Skeletal muscle satellite cell (primary cell): ENCODE measurements around the gene PRDM2.
A peak's percentile ranks its signal among the peaks of the same experiment; 100 is the strongest.

Source experiments
- H3K27me3 ChIP-seq: 2 replicates; pipeline ENCODE4 v1.7.0; 2013; ENCODE audit warnings: low read length; ENCODE audit not compliant: control insufficient read depth, insufficient read depth
- H3K36me3 ChIP-seq: 2 replicates; pipeline ENCODE4 v1.7.0; 2013; ENCODE audit warnings: mild to moderate bottlenecking, control low read depth, low read length; ENCODE audit not compliant: insufficient read depth
- H3K4me1 ChIP-seq: 2 replicates; pipeline ENCODE4 v1.7.0; 2013; ENCODE audit warnings: low read length; ENCODE audit not compliant: control insufficient read depth, insufficient read depth
- H3K4me2 ChIP-seq: 2 replicates; pipeline ENCODE4 v1.7.0; 2013; ENCODE audit warnings: mild to moderate bottlenecking, low read length
- H3K4me3 ChIP-seq: 2 replicates; pipeline ENCODE4 v1.7.0; 2013; ENCODE audit warnings: low read length
- H3K9ac ChIP-seq: 2 replicates; pipeline ENCODE4 v1.7.0; 2013; ENCODE audit warnings: mild to moderate bottlenecking, low read depth, low read length, moderate library complexity
- H3K9me3 ChIP-seq: replicated peaks from 2 replicates; pipeline ENCODE4 v1.7.0; 2013; ENCODE audit warnings: mild to moderate bottlenecking, control low read depth, low read length

Gene PRDM2

GRCh38 chr1:13759072-13759471 is 59.1 kb downstream of the PRDM2 start:
- Histone ChIP-seq H3K4me1 (peaks cover 46% of the 10 kb centered on the region), H3K36me3 (peaks cover 8% of the 10 kb centered on the region), H3K4me2 (no peak overlapping the region), H3K9ac (no peak overlapping the region), H3K9me3 (no peaks in the 10 kb centered on the region), H3K4me3 (no peak overlapping the region), H3K27me3 (no peaks in the 10 kb centered on the region)

DNA sequence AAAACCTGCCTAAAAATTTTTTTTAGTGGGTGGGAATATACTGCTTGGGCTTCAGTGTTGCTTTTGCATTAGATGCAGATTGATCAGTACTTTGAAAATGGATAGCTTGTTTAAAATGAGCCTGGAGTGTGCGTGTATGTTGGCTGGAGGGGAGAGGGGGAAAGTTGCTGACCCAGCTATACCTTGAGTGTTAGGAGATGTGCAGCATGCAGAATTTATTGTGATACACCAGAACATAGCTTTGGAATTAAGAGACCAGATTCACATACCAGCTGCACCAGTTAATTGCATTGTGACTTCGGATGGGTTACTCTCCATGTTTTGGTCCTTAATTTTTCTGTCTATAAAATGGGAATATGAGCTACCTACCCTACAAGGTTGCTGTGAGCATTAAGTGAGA is 60.4 kb downstream of the PRDM2 start:
- no peak overlapping the region for H3K4me3 ChIP-seq
- H3K36me3 ChIP-seq = peaks cover 2% of the 10 kb centered on the region
- no peaks in the 10 kb centered on the region for H3K9me3 ChIP-seq
- H3K27me3 ChIP-seq = no peaks in the 10 kb centered on the region
- no peak overlapping the region for H3K4me2 ChIP-seq
- peaks cover 47% of the 10 kb centered on the region for H3K4me1 ChIP-seq
- no peak overlapping the region for H3K9ac ChIP-seq

- no peaks in the 10 kb centered on the region for H3K27me3 ChIP-seq
- H3K36me3 ChIP-seq = peaks cover 2% of the 10 kb centered on the region
- H3K9ac ChIP-seq = no peak overlapping the region
- peaks cover 52% of the 10 kb centered on the region for H3K4me1 ChIP-seq
- H3K9me3 ChIP-seq = no peaks in the 10 kb centered on the region
- no peak overlapping the region for H3K4me3 ChIP-seq
- H3K4me2 ChIP-seq = no peak overlapping the region
Observed at GRCh38 chr1:13760921-13761320, 60.9 kb downstream of the PRDM2 start.

GRCh38 chr1:13761883-13762282 is 61.9 kb downstream of the PRDM2 start:
- no peak overlapping the region for H3K4me2 ChIP-seq
- no peaks in the 10 kb centered on the region for H3K9me3 ChIP-seq
- peaks cover 55% of the 10 kb centered on the region for H3K4me1 ChIP-seq
- no peaks in the 10 kb centered on the region for H3K27me3 ChIP-seq
- H3K4me3 ChIP-seq = no peak overlapping the region
- H3K36me3 ChIP-seq = peaks cover 2% of the 10 kb centered on the region
- H3K9ac ChIP-seq = no peak overlapping the region

DNA sequence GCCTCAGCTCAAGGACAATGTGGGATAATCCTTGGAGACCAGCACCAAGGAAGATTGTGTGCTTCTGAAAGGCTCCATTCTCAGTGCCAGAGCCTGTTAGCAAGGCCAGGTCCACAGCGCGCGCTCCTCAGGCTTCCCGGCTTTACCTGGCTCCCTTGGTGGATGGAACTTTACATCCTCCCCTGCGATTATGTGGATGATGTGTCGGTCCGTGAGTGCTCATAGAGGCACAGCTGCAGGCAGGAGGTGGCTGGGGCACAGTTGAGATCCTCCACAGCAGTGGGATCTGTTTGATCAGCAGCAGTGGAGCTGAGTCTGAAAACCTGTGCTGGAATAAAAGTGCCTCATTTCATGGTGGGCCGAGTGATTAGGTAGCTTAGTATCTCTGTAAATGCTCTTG is 62.7 kb downstream of the PRDM2 start:
- Histone ChIP-seq H3K4me1 (peaks cover 53% of the 10 kb centered on the region), H3K9ac (no peak overlapping the region), H3K4me2 (no peak overlapping the region), H3K4me3 (no peak overlapping the region), H3K36me3 (peaks cover 5% of the 10 kb centered on the region), H3K27me3 (no peaks in the 10 kb centered on the region), H3K9me3 (no peaks in the 10 kb centered on the region)

- Histone ChIP-seq H3K4me3 (no peak overlapping the region), H3K4me1 (peaks cover 50% of the 10 kb centered on the region), H3K9ac (no peak overlapping the region), H3K27me3 (no peaks in the 10 kb centered on the region), H3K9me3 (no peaks in the 10 kb centered on the region), H3K4me2 (no peak overlapping the region), H3K36me3 (peaks cover 6% of the 10 kb centered on the region)
Observed at GRCh38 chr1:13763222-13763621, 63.2 kb downstream of the PRDM2 start.

- Histone ChIP-seq H3K4me3 (no peak overlapping the region), H3K9me3 (no peaks in the 10 kb centered on the region), H3K36me3 (peaks cover 6% of the 10 kb centered on the region), H3K4me2 (peak overlapping the region; percentile 63), H3K9ac (no peak overlapping the region), H3K27me3 (no peaks in the 10 kb centered on the region), H3K4me1 (peaks cover 50% of the 10 kb centered on the region)
Observed at GRCh38 chr1:13763991-13764390, 64.0 kb downstream of the PRDM2 start.

GRCh38 chr1:13764588-13765332 is 64.8 kb downstream of the PRDM2 start:
- H3K27me3 ChIP-seq = no peaks in the 10 kb centered on the region
- peak overlapping the region; percentile 63 for H3K4me2 ChIP-seq
- peaks cover 6% of the 10 kb centered on the region for H3K36me3 ChIP-seq
- H3K9ac ChIP-seq = no peak overlapping the region
- H3K9me3 ChIP-seq = no peaks in the 10 kb centered on the region
- peak overlapping the region; percentile 22 for H3K4me3 ChIP-seq
- peaks cover 50% of the 10 kb centered on the region for H3K4me1 ChIP-seq

DNA sequence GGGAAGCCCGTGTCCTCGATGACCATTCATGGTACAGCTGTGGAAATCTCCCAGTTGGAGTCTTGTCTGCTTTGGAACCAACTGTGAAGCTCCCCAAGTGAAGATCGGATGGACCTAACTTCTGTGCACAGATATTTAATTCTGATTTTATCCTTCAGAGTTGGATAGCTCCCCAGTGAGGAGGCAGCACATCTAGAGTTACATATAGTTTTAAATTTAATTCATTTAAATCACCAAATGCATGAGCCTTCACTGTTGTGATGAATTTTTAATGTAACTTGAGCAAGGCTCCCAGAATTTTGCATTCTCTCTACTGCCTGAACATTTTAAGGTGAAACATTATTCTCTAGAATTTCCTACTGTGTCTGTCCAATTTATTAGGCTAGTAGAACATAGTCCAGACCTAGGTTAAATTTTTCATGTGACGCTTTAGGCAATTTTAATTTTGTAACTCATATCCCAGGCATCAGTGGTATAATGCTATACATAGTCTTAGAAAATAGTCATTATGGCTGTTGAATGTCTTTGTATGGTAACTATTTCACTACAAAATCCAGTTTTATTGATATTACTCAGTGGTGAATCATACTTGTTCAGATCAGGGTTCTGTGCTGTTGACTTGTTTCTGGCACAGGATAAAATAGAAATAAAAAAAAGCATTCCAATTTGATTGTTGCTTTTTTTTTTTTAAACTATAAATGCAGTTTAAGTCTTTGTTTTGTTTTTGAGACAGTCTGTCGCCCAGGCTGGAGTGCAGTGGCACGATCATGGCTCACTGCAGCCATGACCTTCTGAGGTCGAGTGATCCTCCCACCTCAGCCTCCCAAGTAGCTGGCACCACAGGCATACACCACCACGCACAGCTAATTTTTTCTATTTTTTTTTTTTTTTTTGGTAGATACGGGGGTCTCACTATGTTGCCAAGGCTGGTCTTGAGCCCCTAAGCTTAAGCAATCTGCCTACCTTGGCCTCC is 66.9 kb downstream of the PRDM2 start:
- Histone ChIP-seq H3K4me3 (no peak overlapping the region), H3K9me3 (no peaks in the 10 kb centered on the region), H3K4me2 (peak overlapping the region; percentile 62), H3K27me3 (no peaks in the 10 kb centered on the region), H3K36me3 (peaks cover 4% of the 10 kb centered on the region), H3K4me1 (peaks cover 50% of the 10 kb centered on the region), H3K9ac (peak overlapping the region; percentile 17)

GRCh38 chr1:13769212-13769611 is 69.2 kb downstream of the PRDM2 start:
- H3K36me3 ChIP-seq = peaks cover 13% of the 10 kb centered on the region
- H3K4me1 ChIP-seq = peaks cover 33% of the 10 kb centered on the region
- H3K4me2 ChIP-seq = no peak overlapping the region
- no peak overlapping the region for H3K9ac ChIP-seq
- no peak overlapping the region for H3K4me3 ChIP-seq
- no peaks in the 10 kb centered on the region for H3K9me3 ChIP-seq
- no peaks in the 10 kb centered on the region for H3K27me3 ChIP-seq

DNA sequence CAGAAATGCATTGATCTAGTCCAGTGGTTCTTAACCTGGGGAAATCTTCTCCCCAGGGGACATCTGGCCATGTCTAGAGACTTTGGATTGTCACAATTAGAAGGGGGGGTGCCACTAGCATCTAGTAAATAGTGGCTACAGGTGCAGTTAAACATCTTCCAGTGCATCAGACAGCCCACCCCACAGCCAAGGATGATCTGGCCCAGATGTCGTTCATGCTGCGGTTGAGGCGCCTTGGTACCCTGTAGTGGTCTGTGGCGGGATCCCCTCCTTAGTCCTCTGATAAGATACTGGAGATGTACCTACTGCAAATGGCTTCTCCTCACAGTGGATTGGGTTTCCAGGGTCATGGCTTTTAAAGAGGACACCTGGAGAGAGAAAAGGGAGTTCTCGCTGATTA is 69.8 kb downstream of the PRDM2 start:
- Histone ChIP-seq H3K36me3 (peaks cover 13% of the 10 kb centered on the region), H3K27me3 (no peaks in the 10 kb centered on the region), H3K4me3 (no peak overlapping the region), H3K9me3 (no peaks in the 10 kb centered on the region), H3K9ac (no peak overlapping the region), H3K4me2 (no peak overlapping the region), H3K4me1 (peaks cover 27% of the 10 kb centered on the region)
